GM12864 (cell line): ENCODE measurements around the gene CLASP1.

Source experiments
- DNase-seq: peaks from one replicate; pipeline ENCODE4 v3.0.0-alpha.2; 2011; ENCODE audit warnings: low read depth
- H3K4me3 ChIP-seq: 2 replicates; pipeline ENCODE4 v1.5.1; 2011; ENCODE audit warnings: mild to moderate bottlenecking, low read depth, low read length, control low read depth
- CTCF ChIP-seq: IDR thresholded peaks from 2 replicates; pipeline ENCODE4 v1.5.1; 2011; ENCODE audit warnings: low read depth, mild to moderate bottlenecking, moderate library complexity, low read length, control low read depth, inconsistent platforms; ENCODE audit errors: missing control alignments

The CLASP1 gene

GRCh38 chr2:121409966-121410365 lies 239.3 kb downstream of the CLASP1 start:
- no peak for DNase-seq
- TF ChIP-seq CTCF: no peak
- no peak overlapping the region for H3K4me3 ChIP-seq

DNA sequence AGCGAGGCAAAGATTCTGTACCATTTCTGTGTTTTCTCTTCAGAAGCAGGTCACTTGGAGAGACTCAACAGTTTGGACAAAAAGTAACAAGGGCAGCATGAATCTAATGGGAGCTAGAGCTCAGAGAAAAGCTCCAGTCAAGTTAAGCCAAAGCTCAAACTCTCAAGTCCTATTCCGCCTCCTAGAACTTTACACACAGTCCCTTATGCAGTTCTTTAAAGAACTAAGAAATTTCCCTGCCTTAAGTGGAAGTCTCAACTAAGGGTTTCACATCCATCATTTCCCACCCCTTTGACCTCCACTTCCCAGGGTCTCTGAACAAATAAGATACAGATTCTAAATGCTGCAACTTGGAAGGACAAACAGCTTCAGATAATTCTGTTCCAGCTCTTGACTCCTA lies 239.9 kb downstream of the CLASP1 start:
- DNase-seq: no peak
- no peak overlapping the region for H3K4me3 ChIP-seq
- no peak for TF ChIP-seq CTCF

DNA sequence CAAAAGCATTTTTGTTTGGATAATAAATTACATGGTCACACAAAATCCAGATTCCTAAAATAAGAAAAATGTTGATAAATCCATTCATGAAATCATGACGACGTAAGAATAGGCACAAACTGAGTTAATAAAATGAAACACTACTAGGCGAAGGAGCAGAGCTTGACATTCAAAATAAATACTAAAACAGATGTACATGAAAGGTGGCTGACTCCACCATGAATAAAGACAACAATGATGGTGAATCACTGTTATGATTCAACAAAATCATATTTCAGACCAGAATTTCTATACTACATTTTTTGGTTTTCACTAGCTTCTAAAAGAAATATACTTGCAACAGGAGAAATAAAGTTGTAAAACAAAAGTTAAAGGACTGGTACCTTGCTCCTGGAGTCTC lies 240.6 kb downstream of the CLASP1 start:
- DNase-seq: no peak
- no peak overlapping the region for H3K4me3 ChIP-seq
- no peak for TF ChIP-seq CTCF

- no peak overlapping the region for H3K4me3 ChIP-seq
- DNase-seq: no peak
- no peak for TF ChIP-seq CTCF
These were observed 244.0 kb downstream of the CLASP1 start for GRCh38 chr2:121405233-121405632.

GRCh38 chr2:121400201-121400600 lies 249.1 kb downstream of the CLASP1 start:
- no peak overlapping the region for H3K4me3 ChIP-seq
- no peak for DNase-seq
- no peak for TF ChIP-seq CTCF

DNA sequence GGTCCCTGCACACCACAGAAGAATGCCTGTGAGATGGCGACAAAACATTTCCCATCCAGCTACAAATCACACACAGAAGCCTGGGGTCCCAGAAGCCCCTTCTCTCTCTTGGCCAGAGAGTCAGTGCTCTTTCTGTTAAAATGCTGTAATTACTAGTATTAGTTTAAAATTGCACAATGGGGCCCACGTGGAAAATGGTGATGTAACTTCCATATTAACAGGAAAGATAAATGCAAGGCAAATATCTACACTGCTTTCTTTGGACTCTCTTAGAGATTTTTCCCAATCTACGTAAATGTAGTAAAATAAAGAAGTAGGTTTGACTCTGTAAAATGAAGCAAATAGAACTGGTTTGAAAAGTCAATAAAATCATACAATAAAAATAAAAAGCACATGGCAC lies 250.4 kb downstream of the CLASP1 start:
- DNase-seq: no peak
- TF ChIP-seq CTCF: no peak
- no peak overlapping the region for H3K4me3 ChIP-seq

- TF ChIP-seq CTCF: no peak
- H3K4me3 ChIP-seq: no peak overlapping the region
- no peak for DNase-seq
These were observed 259.1 kb downstream of the CLASP1 start for GRCh38 chr2:121390082-121390692.
